ENCODE data around the gene SMPDL3A. TPM values are rescaled to one million over a fixed set of nuclear protein-coding genes. Genes with fewer than 3 reads are reported as not detected.

SMPDL3A gene
- total RNA-seq, 2 experiments from 2014 or later, result 0.31 to 0.49 TPM

GRCh38 chr6:122753000-122753687, 35.9 kb upstream of the SMPDL3A start:
- no peak overlapping the region for H3K4me3 Mint-ChIP-seq
- no peaks in the 10 kb centered on the region for H3K36me3 Mint-ChIP-seq (ENCODE audit: low read depth)
- no peak for DNase-seq
- H3K27me3 Mint-ChIP-seq (ENCODE audit: low read depth), result no peaks in the 10 kb centered on the region
- H3K9me3 Mint-ChIP-seq, result peaks cover 2% of the 10 kb centered on the region
- H3K4me1 Mint-ChIP-seq (ENCODE audit: low read depth), result peaks cover 37% of the 10 kb centered on the region
- CTCF ChIA-PET, result no interaction called here
- intact Hi-C loops (cut with micrococcal nuclease), result loop anchor here (5.0 kb wide), 1 partner anchor 361 kb away; no protein-coding TSS in a partner anchor
- H3K27ac Mint-ChIP-seq, result no peak overlapping the region

DNA sequence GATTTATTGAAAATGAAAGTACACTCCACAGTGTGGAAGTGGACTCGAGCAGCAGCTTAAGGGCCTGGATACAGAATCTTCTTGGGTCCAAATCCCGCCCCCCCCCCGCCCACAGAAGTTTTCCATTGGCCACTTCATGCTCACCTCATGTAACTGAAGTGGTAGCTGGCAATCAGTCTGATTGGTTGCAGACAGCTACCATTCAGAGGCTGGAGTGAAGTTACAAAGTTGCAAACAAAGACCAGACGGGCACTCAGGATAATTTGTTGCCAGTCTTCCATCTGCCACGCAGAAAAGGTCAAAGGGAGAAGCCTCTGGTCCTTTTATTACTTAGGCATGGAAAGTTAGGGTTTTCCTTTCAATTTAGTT, 35.4 kb upstream of the SMPDL3A start:
- no peak for DNase-seq
- H3K9me3 Mint-ChIP-seq, result peaks cover 2% of the 10 kb centered on the region
- no peak overlapping the region for H3K27ac Mint-ChIP-seq
- intact Hi-C loops (cut with micrococcal nuclease), result loop anchor here (5.0 kb wide), 1 partner anchor 361 kb away; no protein-coding TSS in a partner anchor
- CTCF ChIA-PET, result interaction anchor here (0.8 kb wide), 1 partner anchor 10 kb away, joined by 4 read pairs; no protein-coding TSS in a partner anchor
- no peaks in the 10 kb centered on the region for H3K36me3 Mint-ChIP-seq (ENCODE audit: low read depth)
- peaks cover 37% of the 10 kb centered on the region for H3K4me1 Mint-ChIP-seq (ENCODE audit: low read depth)
- no peak overlapping the region for H3K4me3 Mint-ChIP-seq
- no peaks in the 10 kb centered on the region for H3K27me3 Mint-ChIP-seq (ENCODE audit: low read depth)

GRCh38 chr6:122754191-122754731, 34.8 kb upstream of the SMPDL3A start:
- Mint-ChIP-seq H3K4me1 (ENCODE audit: low read depth) (peaks cover 41% of the 10 kb centered on the region), H3K27me3 (ENCODE audit: low read depth) (no peaks in the 10 kb centered on the region), H3K36me3 (ENCODE audit: low read depth) (no peaks in the 10 kb centered on the region), H3K4me3 (no peak overlapping the region), H3K27ac (no peak overlapping the region), H3K9me3 (no peaks in the 10 kb centered on the region)
- intact Hi-C loops (cut with micrococcal nuclease), result loop anchor here (5.0 kb wide), 1 partner anchor 362 kb away; no protein-coding TSS in a partner anchor
- DNase-seq, result no peak
- CTCF ChIA-PET, result interaction anchor here (0.8 kb wide), 1 partner anchor 10 kb away, joined by 4 read pairs; no protein-coding TSS in a partner anchor

GRCh38 chr6:122755901-122756300, 33.2 kb upstream of the SMPDL3A start:
- CTCF ChIA-PET, result no interaction called here
- no peak overlapping the region for H3K4me3 Mint-ChIP-seq
- DNase-seq, result no peak
- no peaks in the 10 kb centered on the region for H3K27me3 Mint-ChIP-seq (ENCODE audit: low read depth)
- intact Hi-C loops (cut with micrococcal nuclease), result no loop called here
- H3K36me3 Mint-ChIP-seq (ENCODE audit: low read depth), result no peaks in the 10 kb centered on the region
- H3K27ac Mint-ChIP-seq, result no peak overlapping the region
- H3K9me3 Mint-ChIP-seq, result no peaks in the 10 kb centered on the region
- peaks cover 33% of the 10 kb centered on the region for H3K4me1 Mint-ChIP-seq (ENCODE audit: low read depth)

- no peaks in the 10 kb centered on the region for H3K9me3 Mint-ChIP-seq
- no peak overlapping the region for H3K4me3 Mint-ChIP-seq
- H3K4me1 Mint-ChIP-seq (ENCODE audit: low read depth), result peaks cover 13% of the 10 kb centered on the region
- intact Hi-C loops (cut with micrococcal nuclease), result loop anchor here (1.0 kb wide), 2 partner anchors 8 to 29 kb away; no protein-coding TSS in a partner anchor
- DNase-seq, result peak; percentile 34
- no peak overlapping the region for H3K27ac Mint-ChIP-seq
- CTCF ChIA-PET, result interaction anchor here (0.6 to 1.1 kb wide), 2 partner anchors 13 to 31 kb away, joined by 3 read pairs; no protein-coding TSS in a partner anchor
- H3K36me3 Mint-ChIP-seq (ENCODE audit: low read depth), result no peaks in the 10 kb centered on the region
- H3K27me3 Mint-ChIP-seq (ENCODE audit: low read depth), result no peaks in the 10 kb centered on the region
Observed at GRCh38 chr6:122758927-122759334, 30.1 kb upstream of the SMPDL3A start.

- Mint-ChIP-seq H3K4me3 (no peak overlapping the region), H3K4me1 (ENCODE audit: low read depth) (peaks cover 7% of the 10 kb centered on the region), H3K27ac (no peak overlapping the region), H3K9me3 (no peaks in the 10 kb centered on the region), H3K36me3 (ENCODE audit: low read depth) (no peaks in the 10 kb centered on the region), H3K27me3 (ENCODE audit: low read depth) (no peaks in the 10 kb centered on the region)
- intact Hi-C loops (cut with micrococcal nuclease), result no loop called here
- no peak for DNase-seq
- CTCF ChIA-PET, result no interaction called here
Observed at GRCh38 chr6:122760330-122760729, 28.7 kb upstream of the SMPDL3A start.

DNA sequence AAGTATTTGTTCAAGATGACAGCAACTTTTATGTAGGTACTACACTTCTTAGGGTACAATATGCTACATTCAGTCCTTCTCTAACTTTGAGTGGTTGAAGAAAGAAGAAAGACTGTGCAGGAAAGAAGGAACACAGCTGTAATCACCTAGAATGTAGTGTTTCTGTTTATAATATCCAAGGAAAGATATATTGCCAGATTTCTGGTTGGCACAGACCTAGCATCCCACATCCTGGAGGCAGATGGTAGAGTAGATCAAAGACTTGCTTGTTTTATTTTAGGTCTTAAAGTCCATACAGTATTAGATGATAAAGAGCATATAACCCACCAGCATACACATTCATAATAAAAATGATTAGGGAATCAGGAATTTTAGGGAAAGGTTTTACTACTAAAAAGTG, 22.8 kb upstream of the SMPDL3A start:
- CTCF ChIA-PET, result interaction anchor here (0.6 kb wide), 1 partner anchor 17 kb away, joined by 3 read pairs; no protein-coding TSS in a partner anchor
- Mint-ChIP-seq H3K36me3 (ENCODE audit: low read depth) (no peaks in the 10 kb centered on the region), H3K9me3 (no peaks in the 10 kb centered on the region), H3K27me3 (ENCODE audit: low read depth) (peaks cover 7% of the 10 kb centered on the region), H3K27ac (no peak overlapping the region), H3K4me3 (no peak overlapping the region), H3K4me1 (ENCODE audit: low read depth) (no peaks in the 10 kb centered on the region)
- intact Hi-C loops (cut with micrococcal nuclease), result no loop called here
- no peak for DNase-seq

DNA sequence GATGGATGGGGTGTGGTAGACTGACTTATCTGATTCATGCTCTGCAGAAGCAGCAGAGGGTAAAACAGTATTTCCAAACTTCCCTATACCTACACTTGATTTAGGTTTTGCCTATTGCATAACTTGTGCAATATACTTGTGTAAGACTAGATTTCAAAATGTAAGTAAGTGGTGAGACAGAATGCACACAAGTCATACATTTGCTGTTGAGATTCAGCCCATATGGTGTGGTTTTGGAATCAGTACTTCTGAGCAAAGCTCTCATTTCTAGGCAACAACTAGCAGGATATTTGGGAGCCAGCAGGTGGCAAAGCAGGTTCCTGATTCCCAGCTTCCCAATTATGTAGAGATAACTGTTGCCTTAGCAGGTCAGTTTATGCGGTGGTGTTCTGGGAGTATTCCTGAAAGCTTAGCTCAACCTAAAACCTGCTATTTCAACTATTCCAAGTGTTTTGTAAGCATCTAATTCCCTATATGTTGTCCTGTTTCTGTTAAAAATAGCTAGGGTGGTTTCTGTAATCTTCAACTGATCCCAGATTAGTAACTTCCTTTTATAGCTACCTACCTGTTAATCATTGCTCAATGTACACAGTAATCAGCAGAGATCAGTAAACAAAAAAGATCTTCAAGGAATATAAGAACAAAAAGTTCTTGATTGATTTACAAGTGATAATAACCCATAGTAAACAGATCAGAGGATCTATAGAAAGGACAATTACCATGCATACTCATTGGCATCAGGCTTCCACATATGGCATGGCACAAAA, 18.0 kb upstream of the SMPDL3A start:
- peaks cover 15% of the 10 kb centered on the region for H3K27me3 Mint-ChIP-seq (ENCODE audit: low read depth)
- no peak for DNase-seq
- CTCF ChIA-PET, result no interaction called here

DNA sequence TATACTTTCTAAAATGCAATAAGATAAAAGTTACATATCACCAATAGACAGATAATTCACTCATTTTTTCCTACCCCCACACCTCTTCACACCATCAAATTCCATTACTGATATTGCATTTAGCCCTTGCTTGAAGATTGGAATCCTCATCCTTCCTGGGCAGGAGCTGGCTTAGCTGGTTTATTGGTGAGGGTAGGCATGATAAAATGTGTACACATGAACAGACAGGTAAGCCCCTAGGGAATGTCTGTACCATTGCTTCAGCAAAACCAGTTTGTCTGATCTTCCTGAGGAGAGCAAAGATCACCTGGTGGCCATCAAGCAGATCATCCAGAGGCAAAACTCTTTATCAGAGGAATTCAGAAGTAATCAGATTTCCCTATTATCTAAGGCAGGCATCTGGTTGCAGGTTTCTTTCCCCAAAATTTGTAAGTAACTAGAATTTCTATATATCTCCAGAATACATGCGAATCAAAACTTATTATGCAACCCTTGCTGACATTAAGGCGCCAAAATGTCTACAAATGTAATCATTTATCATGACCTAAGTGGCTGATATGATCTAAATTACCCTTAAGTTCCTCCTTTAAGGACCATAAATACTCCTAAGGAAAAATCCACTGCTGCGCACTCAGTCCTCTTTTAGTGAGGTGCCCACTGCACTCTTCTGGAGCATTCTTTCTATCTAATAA, 16.2 kb upstream of the SMPDL3A start:
- H3K9me3 Mint-ChIP-seq, result no peaks in the 10 kb centered on the region
- no peaks in the 10 kb centered on the region for H3K4me1 Mint-ChIP-seq (ENCODE audit: low read depth)
- peaks cover 12% of the 10 kb centered on the region for H3K27me3 Mint-ChIP-seq (ENCODE audit: low read depth)
- CTCF ChIA-PET, result interaction anchor here (0.6 kb wide), 1 partner anchor 27 kb away, joined by 3 read pairs; no protein-coding TSS in a partner anchor
- no peaks in the 10 kb centered on the region for H3K36me3 Mint-ChIP-seq (ENCODE audit: low read depth)
- intact Hi-C loops (cut with micrococcal nuclease), result no loop called here
- H3K4me3 Mint-ChIP-seq, result no peak overlapping the region
- DNase-seq, result no peak
- H3K27ac Mint-ChIP-seq, result no peak overlapping the region

More for the DNA sequence above, 18.0 kb upstream of the SMPDL3A start:
- Mint-ChIP-seq H3K27ac (no peak overlapping the region), H3K4me1 (ENCODE audit: low read depth) (no peaks in the 10 kb centered on the region), H3K9me3 (no peaks in the 10 kb centered on the region), H3K4me3 (no peak overlapping the region), H3K36me3 (ENCODE audit: low read depth) (no peaks in the 10 kb centered on the region)
- intact Hi-C loops (cut with micrococcal nuclease), result no loop called here

DNA sequence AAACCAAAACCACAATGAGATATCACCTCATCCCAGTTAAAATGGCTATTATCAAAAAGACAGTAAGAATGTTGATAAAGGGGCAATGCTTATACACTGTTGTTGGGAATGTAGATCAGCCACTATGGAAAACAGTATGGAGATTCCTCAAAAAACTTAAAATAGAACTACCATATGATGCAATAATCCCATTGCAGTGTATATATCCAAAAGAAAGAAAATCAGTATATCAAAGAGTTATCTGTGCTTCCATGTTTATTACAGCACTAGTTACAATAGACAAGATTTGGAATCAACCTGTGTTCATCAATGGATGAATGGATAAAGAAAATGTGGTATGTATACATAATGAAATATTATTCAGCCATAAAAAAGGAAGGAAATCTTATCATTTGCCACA, 13.1 kb upstream of the SMPDL3A start:
- peaks cover 17% of the 10 kb centered on the region for H3K27me3 Mint-ChIP-seq (ENCODE audit: low read depth)
- no peak for DNase-seq
- H3K4me1 Mint-ChIP-seq (ENCODE audit: low read depth), result no peaks in the 10 kb centered on the region
- H3K27ac Mint-ChIP-seq, result no peak overlapping the region
- no peaks in the 10 kb centered on the region for H3K36me3 Mint-ChIP-seq (ENCODE audit: low read depth)
- no peak overlapping the region for H3K4me3 Mint-ChIP-seq
- intact Hi-C loops (cut with micrococcal nuclease), result no loop called here
- no peaks in the 10 kb centered on the region for H3K9me3 Mint-ChIP-seq
- CTCF ChIA-PET, result no interaction called here

GRCh38 chr6:122778302-122778701, 10.8 kb upstream of the SMPDL3A start:
- Mint-ChIP-seq H3K9me3 (no peaks in the 10 kb centered on the region), H3K27me3 (ENCODE audit: low read depth) (peaks cover 17% of the 10 kb centered on the region), H3K4me1 (ENCODE audit: low read depth) (no peaks in the 10 kb centered on the region), H3K36me3 (ENCODE audit: low read depth) (no peaks in the 10 kb centered on the region), H3K4me3 (no peak overlapping the region), H3K27ac (no peak overlapping the region)
- intact Hi-C loops (cut with micrococcal nuclease), result no loop called here
- CTCF ChIA-PET, result interaction anchor here (0.7 kb wide), 1 partner anchor 599 kb away, joined by 3 read pairs; no protein-coding TSS in a partner anchor
- DNase-seq, result no peak

All from activated naive CD4-positive, alpha-beta T cell treated with anti-CD3 and anti-CD28 coated beads for 36 hours (primary cell).